Rectal smooth muscle tissue (tissue), 1 donor: ENCODE results near the gene SUV39H2.
A peak's percentile ranks its signal among the peaks of the same experiment; 100 is the strongest.

Source experiments
- H3K27ac ChIP-seq: one replicate; pipeline ENCODE4 v1.7.0; 2013; ENCODE audit warnings: low read depth, low read length, inconsistent platforms
- H3K27me3 ChIP-seq: one replicate; pipeline ENCODE4 v1.7.0; 2013; ENCODE audit warnings: low read length; ENCODE audit not compliant: control insufficient read depth, insufficient read depth
- H3K36me3 ChIP-seq: one replicate; pipeline ENCODE4 v1.7.0; 2013; ENCODE audit warnings: low read length; ENCODE audit not compliant: control insufficient read depth, insufficient read depth
- H3K4me1 ChIP-seq: one replicate; pipeline ENCODE4 v1.7.0; 2013; ENCODE audit warnings: low read length; ENCODE audit not compliant: control insufficient read depth, insufficient read depth
- H3K4me3 ChIP-seq: one replicate; pipeline ENCODE4 v1.7.0; 2013; ENCODE audit warnings: low read length
- H3K9ac ChIP-seq: one replicate; pipeline ENCODE4 v1.7.0; 2013; ENCODE audit warnings: low read length

Gene SUV39H2

DNA sequence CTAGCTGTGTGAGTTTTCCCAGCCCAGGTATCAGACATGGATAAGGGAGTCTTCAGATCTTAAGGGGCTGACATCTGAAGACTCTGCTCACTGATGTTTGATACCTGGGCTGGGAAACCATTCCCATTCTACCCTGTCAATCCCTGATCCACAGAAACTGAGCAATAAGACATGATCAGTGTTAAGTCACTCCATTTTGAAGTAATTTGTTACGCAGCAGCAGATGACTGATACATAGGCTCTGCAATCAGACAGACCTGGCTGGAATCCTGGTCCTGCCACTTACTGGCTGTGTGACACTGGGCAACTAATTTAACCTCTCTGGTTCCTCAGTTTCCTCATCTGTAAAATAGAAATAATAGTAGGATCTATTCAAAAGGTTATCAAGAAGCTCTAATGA is 68.6 kb downstream of the SUV39H2 start:
- Histone ChIP-seq H3K4me1 (no peaks in the 10 kb centered on the region), H3K27me3 (no peaks in the 10 kb centered on the region), H3K27ac (no peak overlapping the region), H3K36me3 (peaks cover 6% of the 10 kb centered on the region), H3K9ac (no peak overlapping the region), H3K4me3 (no peak overlapping the region)

GRCh38 chr10:14949291-14949690 is 70.6 kb downstream of the SUV39H2 start:
- H3K9ac ChIP-seq, result no peak overlapping the region
- peaks cover 6% of the 10 kb centered on the region for H3K36me3 ChIP-seq
- no peak overlapping the region for H3K4me3 ChIP-seq
- H3K27ac ChIP-seq, result no peak overlapping the region
- H3K4me1 ChIP-seq, result peaks cover 4% of the 10 kb centered on the region
- no peaks in the 10 kb centered on the region for H3K27me3 ChIP-seq

GRCh38 chr10:14952851-14953423 is 74.3 kb downstream of the SUV39H2 start:
- no peaks in the 10 kb centered on the region for H3K36me3 ChIP-seq
- H3K27ac ChIP-seq, result peak overlapping the region; percentile 87
- peak overlapping the region; percentile 12 for H3K9ac ChIP-seq
- peak overlapping the region; percentile 87 for H3K4me3 ChIP-seq
- no peaks in the 10 kb centered on the region for H3K27me3 ChIP-seq
- H3K4me1 ChIP-seq, result peaks cover 4% of the 10 kb centered on the region

- Histone ChIP-seq H3K27me3 (no peaks in the 10 kb centered on the region), H3K4me3 (peak overlapping the region; percentile 87), H3K27ac (peak overlapping the region; percentile 87), H3K9ac (peak overlapping the region; percentile 38), H3K36me3 (no peaks in the 10 kb centered on the region), H3K4me1 (peaks cover 4% of the 10 kb centered on the region)
These were observed 74.8 kb downstream of the SUV39H2 start for GRCh38 chr10:14953424-14954000.
